ENCODE measurements around the gene RFLNA. TPM values are rescaled to one million over a fixed set of nuclear protein-coding genes. Genes with fewer than 3 reads are reported as not detected.

The RFLNA gene
- total RNA-seq, 4 donors from 2014 or later: 0.15 to 1.1 (median 0.23) TPM

DNA sequence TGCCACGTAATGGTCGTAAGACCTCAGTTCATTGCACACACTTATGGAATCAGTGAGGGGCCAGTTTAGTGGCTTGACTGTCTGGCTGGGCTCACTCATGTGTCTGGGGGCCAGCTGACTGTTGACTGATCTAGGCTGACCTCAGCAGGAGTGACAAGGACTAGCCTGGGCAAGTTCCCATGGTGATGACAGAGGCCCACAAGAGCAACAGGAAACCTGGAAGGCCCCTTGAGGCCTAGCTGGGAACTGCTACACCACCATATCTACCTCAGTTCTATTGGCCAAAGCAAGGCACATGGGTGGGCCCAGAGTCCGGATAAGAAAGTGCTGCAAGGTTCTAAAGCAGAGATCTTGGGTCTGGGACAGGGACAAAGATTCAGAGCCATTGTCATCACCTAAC is 21.3 kb upstream of the RFLNA start:
- TF ChIP-seq CTCF (IDR thresholded peaks at IDR 0.05 in 4 of 5, conservative IDR thresholded peaks at IDR 0.05 in 1 of 5) (peak in 1 of 5 experiments; percentile 15), POLR2A (IDR thresholded peaks at IDR 0.05) (no peak)
- ATAC-seq: no peak
- intact Hi-C loops (cut with DNase I; ENCODE audit: low total_unique reads): no loop called here

DNA sequence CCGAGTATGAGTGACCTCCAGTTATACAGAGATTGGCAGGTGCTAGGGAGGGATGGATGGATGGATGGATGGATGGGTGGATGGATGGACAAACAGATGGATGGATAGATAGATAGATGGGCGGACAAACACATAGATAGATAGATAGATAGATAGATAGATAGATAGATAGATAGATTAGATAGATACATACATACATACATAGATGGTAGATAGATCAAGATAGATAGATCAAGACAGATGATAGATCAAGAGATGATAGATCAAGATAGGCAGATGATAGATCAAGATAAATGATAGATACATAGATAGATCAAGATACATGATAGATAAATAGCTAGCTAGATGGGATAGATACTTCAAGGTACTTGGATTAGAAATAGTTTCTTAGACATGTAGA is 18.6 kb upstream of the RFLNA start:
- in situ Hi-C loops (cut with MboI; ENCODE audit: low sequenced_read_pairs in 4 of 4) (no loop called here), intact Hi-C loops (cut with DNase I; ENCODE audit: low total_unique reads) (no loop called here)
- Histone ChIP-seq H3K4me3 (no peak overlapping the region), H3K4me1 (peaks cover 0 to 6% of the 10 kb centered on the region in 2 donors), H3K27ac (no peak overlapping the region), H3K27me3 (peaks cover 0 to 8% (median 4%) of the 10 kb centered on the region in 3 donors), H3K36me3 (no peaks in the 10 kb centered on the region), H3K9me3 (no peaks in the 10 kb centered on the region)
- ATAC-seq (no peak), DNase-seq (no peak)
- TF ChIP-seq CTCF (IDR thresholded peaks at IDR 0.05 in 4 of 5, conservative IDR thresholded peaks at IDR 0.05 in 1 of 5) (no peak), POLR2A (IDR thresholded peaks at IDR 0.05) (no peak)

More for the DNA sequence above, 21.3 kb upstream of the RFLNA start:
- H3K4me3 ChIP-seq: no peak overlapping the region
- no peak overlapping the region for H3K27ac ChIP-seq
- H3K36me3 ChIP-seq: no peaks in the 10 kb centered on the region
- no peaks in the 10 kb centered on the region for H3K4me1 ChIP-seq
- no peak for DNase-seq
- H3K9me3 ChIP-seq: no peaks in the 10 kb centered on the region
- in situ Hi-C loops (cut with MboI; ENCODE audit: low sequenced_read_pairs in 4 of 4): no loop called here
- H3K27me3 ChIP-seq: peaks cover 0 to 4% (median under 1%) of the 10 kb centered on the region in 3 donors

DNA sequence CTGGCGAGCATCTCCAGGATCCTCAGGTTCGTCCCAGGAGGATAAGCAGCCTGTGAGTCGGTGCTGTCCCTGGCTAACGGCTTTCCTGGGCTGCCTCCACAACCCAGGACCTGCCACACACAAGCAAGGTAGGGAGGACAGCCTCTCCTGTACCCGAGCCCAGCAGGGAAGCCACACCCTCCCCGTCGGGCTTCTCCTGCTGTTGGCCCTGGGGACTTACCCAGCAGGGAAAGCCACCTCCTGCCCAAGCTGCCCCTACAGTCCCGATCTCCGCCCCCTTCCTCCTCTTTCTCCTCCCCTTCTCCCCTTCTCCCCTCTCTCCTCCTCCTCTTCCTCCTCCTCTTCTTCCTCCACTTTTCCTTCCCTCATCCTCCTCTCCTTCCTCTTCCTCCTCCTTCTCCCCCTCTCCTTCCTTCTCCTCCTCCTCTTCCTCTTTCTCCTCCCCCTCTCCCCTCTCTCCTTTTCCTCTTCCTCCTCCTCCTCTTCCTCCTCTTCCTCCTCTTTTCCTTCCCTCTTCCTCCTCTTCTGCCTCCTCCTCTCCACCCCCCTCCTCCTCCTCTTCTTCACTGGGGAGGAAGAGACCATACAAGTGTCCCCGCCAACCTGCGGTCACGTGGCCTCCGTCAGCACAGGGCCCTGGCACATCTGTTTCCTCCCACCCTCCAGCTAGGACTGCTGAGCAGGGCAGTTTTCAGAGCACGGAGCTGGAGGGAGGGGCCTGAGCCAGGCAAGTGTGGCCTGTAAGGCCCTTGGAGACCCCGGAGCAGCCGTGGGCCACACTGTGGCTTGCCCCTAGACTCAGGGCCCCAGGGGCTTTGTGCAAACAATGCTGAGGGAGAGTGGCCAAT is 17.3 kb upstream of the RFLNA start:
- ATAC-seq (no peak), DNase-seq (no peak)
- Histone ChIP-seq H3K4me3 (no peak overlapping the region), H3K4me1 (peaks cover 0 to 6% of the 10 kb centered on the region in 2 donors), H3K27ac (no peak overlapping the region), H3K9me3 (no peaks in the 10 kb centered on the region), H3K27me3 (peaks cover 0 to 8% (median 4%) of the 10 kb centered on the region in 3 donors), H3K36me3 (no peaks in the 10 kb centered on the region)
- in situ Hi-C loops (cut with MboI; ENCODE audit: low sequenced_read_pairs in 4 of 4): no loop called here
- intact Hi-C loops (cut with DNase I; ENCODE audit: low total_unique reads): no loop called here
- TF ChIP-seq CTCF (IDR thresholded peaks at IDR 0.05 in 4 of 5, conservative IDR thresholded peaks at IDR 0.05 in 1 of 5) (no peak), POLR2A (IDR thresholded peaks at IDR 0.05) (no peak)

DNA sequence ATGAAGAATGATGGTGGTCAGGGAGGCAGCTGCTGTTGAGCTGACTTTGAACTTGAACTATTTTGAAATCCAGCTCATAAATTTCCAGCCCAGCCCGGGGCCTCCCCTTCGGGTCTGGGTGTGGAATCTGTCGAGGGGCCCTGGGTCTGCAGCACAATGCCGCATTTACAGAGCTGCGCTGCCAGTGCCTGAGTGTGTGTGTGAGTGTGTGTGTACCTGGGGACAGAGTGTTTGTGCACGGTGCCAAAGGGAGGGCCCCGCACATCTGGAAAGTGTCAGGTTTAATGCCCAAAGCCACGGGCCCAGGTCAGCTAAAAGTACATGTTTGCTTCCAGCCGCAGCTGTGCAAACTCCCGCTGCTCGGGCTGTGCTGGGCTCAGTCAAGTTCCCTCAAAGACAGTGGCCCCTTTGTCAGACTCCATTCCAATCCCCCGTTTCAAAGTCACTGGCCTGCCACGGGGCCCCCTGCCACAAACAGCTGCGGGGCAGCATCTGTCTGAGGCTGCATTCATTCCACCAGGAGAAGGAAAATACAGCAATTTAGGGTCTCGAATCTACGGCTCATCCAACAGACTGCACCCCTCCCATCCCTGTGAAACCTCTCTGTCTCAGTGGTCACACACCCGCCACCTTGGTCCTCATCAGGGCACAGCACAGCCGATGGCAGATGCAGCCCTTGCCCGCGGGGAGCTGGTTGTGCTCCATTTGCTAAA is 16.3 kb upstream of the RFLNA start:
- no peak overlapping the region for H3K27ac ChIP-seq
- intact Hi-C loops (cut with DNase I; ENCODE audit: low total_unique reads): no loop called here
- DNase-seq (no peak), ATAC-seq (no peak)
- no peak overlapping the region for H3K4me3 ChIP-seq
- H3K36me3 ChIP-seq: no peaks in the 10 kb centered on the region
- TF ChIP-seq CTCF (IDR thresholded peaks at IDR 0.05 in 4 of 5, conservative IDR thresholded peaks at IDR 0.05 in 1 of 5) (no peak), POLR2A (IDR thresholded peaks at IDR 0.05) (no peak)
- H3K9me3 ChIP-seq: no peaks in the 10 kb centered on the region
- H3K4me1 ChIP-seq: peaks cover 0 to 6% of the 10 kb centered on the region in 2 donors
- peaks cover 0 to 8% (median 6%) of the 10 kb centered on the region in 3 donors for H3K27me3 ChIP-seq
- in situ Hi-C loops (cut with MboI; ENCODE audit: low sequenced_read_pairs in 4 of 4): no loop called here
